HepG2 (cell line): Measurements from ENCODE around the gene SLC15A3. TPM values are rescaled to one million over a fixed set of nuclear protein-coding genes. Genes with fewer than 3 reads are reported as not detected.

Experiments used
- ATAC-seq: fragments of 200-7000 bp; cut with Tn5 transposase; 3 replicates; pipeline ENCODE4 v1.9.1; 2020; ENCODE audit warnings: mild to moderate bottlenecking, moderate library complexity
- BruUV-seq: library from RNA; stranded (reverse); fragments of 400-500 nt; replicated peaks from 2 replicates; lab custom pipeline; 2021; lab: Mats Ljungman, UMichigan
- CTCF ChIA-PET: fragments of 300-600 bp; formaldehyde crosslinking; extraction: SDS; loops from one replicate; lab custom pipeline; 2021; ENCODE audit warnings: low total read pairs, inconsistent platforms, low intra/inter-chr PET ratio; lab: Yijun Ruan, JAX
- POLR2A ChIA-PET: fragments of 350-600 bp; sonication (Branson Sonifier 250); formaldehyde crosslinking; loops from one replicate; lab custom pipeline; 2020; ENCODE audit warnings: antibody characterized with exemption, inconsistent platforms; lab: Yijun Ruan, JAX
- DNase-seq: peaks from one replicate; pipeline ENCODE4 v3.0.0-alpha.2; 2015; ENCODE audit warnings: low spot score
- FAIRE-seq: peaks from 3 replicates; lab custom pipeline; 2011; peaks lifted over from hg19 to GRCh38; lab: Jason Lieb, UNC
- H2AFZ ChIP-seq: one replicate; pipeline ENCODE4 v1.6.1; 2011; ENCODE audit warnings: low read length, inconsistent platforms
- H3K27ac ChIP-seq: fragments of 300-600 bp; 3 replicates; pipeline ENCODE4 v1.8.0; 2011; ENCODE audit warnings: mixed run types, mild to moderate bottlenecking, mixed read lengths, low read length, inconsistent platforms; ENCODE audit not compliant: insufficient read depth; ENCODE audit errors: extremely low read length
- H3K27me3 ChIP-seq, 2 experiments: fragments of 200-600 bp in 1 of 2; 2 replicates in 1 of 2; 3 replicates in 1 of 2; pipeline versions ENCODE4 v1.6.0 to v1.8.0; 2011; ENCODE audit warnings: low read length in 2 of 2, mild to moderate bottlenecking in 2 of 2, moderate library complexity in 2 of 2, inconsistent platforms in 1 of 2; ENCODE audit not compliant: insufficient read depth in 2 of 2, control insufficient read depth in 1 of 2
- H3K36me3 ChIP-seq, 2 experiments: fragments of 200-600 bp in 1 of 2; replicated peaks in 1 of 2; 2 replicates in 1 of 2; 3 replicates in 1 of 2; pipeline versions ENCODE4 v1.5.1 to v1.8.0; 2011; ENCODE audit warnings: low read length in 2 of 2, inconsistent platforms in 1 of 2; ENCODE audit not compliant: insufficient read depth in 2 of 2, control insufficient read depth in 1 of 2
- H3K4me1 ChIP-seq: 2 replicates; pipeline ENCODE4 v1.5.1; 2012; ENCODE audit warnings: low read length, inconsistent platforms; ENCODE audit not compliant: insufficient read depth
- H3K4me2 ChIP-seq: 2 replicates; pipeline ENCODE4 v1.6.0; 2011; ENCODE audit warnings: low read depth, low read length, inconsistent platforms
- H3K4me3 ChIP-seq, 3 experiments: fragments of 200-600 bp in 1 of 3; sonication (generic), shearing (Covaris generic) in 1 of 3; replicated peaks in 1 of 3; 2 replicates each; pipeline ENCODE4 v1.5.1; 2011 to 2016; ENCODE audit warnings: low read length in 3 of 3, inconsistent platforms in 2 of 3, low read depth in 2 of 3, mild to moderate bottlenecking in 2 of 3, control low read depth in 1 of 3, mixed read lengths in 1 of 3; ENCODE audit not compliant: insufficient read depth in 1 of 3
- H3K79me2 ChIP-seq: one replicate; pipeline ENCODE4 v1.6.1; 2011; ENCODE audit warnings: low read length, inconsistent platforms; ENCODE audit not compliant: insufficient read depth
- H3K9ac ChIP-seq: 2 replicates; pipeline ENCODE4 v1.6.0; 2011; ENCODE audit warnings: mild to moderate bottlenecking, low read depth, low read length, inconsistent platforms; ENCODE audit not compliant: insufficient read depth
- H3K9me3 ChIP-seq: 2 replicates; pipeline ENCODE4 v1.5.1; 2012; ENCODE audit warnings: mild to moderate bottlenecking, low read length
- H4K20me1 ChIP-seq: 2 replicates; pipeline ENCODE4 v1.6.0; 2011; ENCODE audit warnings: inconsistent platforms, mild to moderate bottlenecking, low read length, moderate library complexity; ENCODE audit not compliant: insufficient read depth
- ARNT ChIP-seq: fragments of 450-650 bp; IDR thresholded peaks from 2 replicates; pipeline ENCODE4 v1.6.1; 2017
- PCBP1 ChIP-seq: fragments of 200-400 bp; formaldehyde crosslinking; IDR thresholded peaks from 2 replicates; pipeline ENCODE4 v1.6.1; 2017; ENCODE audit warnings: mild to moderate bottlenecking, low read depth, low read length, borderline replicate concordance
- ZNF775 ChIP-seq: sonication (generic); formaldehyde crosslinking; IDR thresholded peaks from 2 replicates; pipeline ENCODE4 v1.4.0; 2020; ENCODE audit warnings: missing genetic modification reagents, mild to moderate bottlenecking, moderate library complexity, borderline replicate concordance
- WGBS: methylation state at CpG from one replicate; pipeline ENCODE4 v1.1.6; 2017; ENCODE audit warnings: low lambda C conversion rate; 5-methylcytosine and 5-hydroxymethylcytosine counted together
- in situ Hi-C: cut with HindIII; loops from 2 replicates; pipeline ENCODE4 v1.10.0; 2017; ENCODE audit warnings: low pct_unique_long_range_greater_than_20kb; ENCODE audit not compliant: extremely low pct_ligation_motif_present
- intact Hi-C: fragments of 100-400 bp; cut with micrococcal nuclease; formaldehyde crosslinking; loops from one replicate; pipeline ENCODE4 v1.10.0; 2022; ENCODE audit not compliant: unreplicated experiment
- polyA plus RNA-seq, 8 experiments: library from polyadenylated mRNA; depleted of rRNA in 3 of 8; stranded (reverse) in 7 of 8; unstranded in 1 of 8; fragments of >200 nt; fragmentation: Illumina TruSeq in 4 of 8; extraction: Trizol in 4 of 8; gene quantifications; 2 replicates each; pipeline versions ENCODE4 v1.2.1 to v1.2.3, GENCODE V29; 2011 to 2016; ENCODE audit warnings: low read depth in 4 of 8, missing spikeins in 1 of 8, mixed read lengths in 1 of 8; ENCODE audit not compliant: insufficient read depth in 1 of 8
- total RNA-seq, 5 experiments: library from RNA; depleted of rRNA; stranded (reverse); fragments of >200 nt; fragmentation: Illumina TruSeq; extraction: Trizol; gene quantifications; 2 replicates each; pipeline ENCODE4 v1.2.3, GENCODE V29; 2016; ENCODE audit warnings: low read depth in 1 of 5
- TF ChIP-seq, protein P1 (sequence below): sonication (generic); formaldehyde crosslinking; IDR thresholded peaks from 2 replicates; pipeline ENCODE4 v1.9.0; 2022; ENCODE audit warnings: missing genetic modification reagents, mild to moderate bottlenecking, borderline replicate concordance

Gene SLC15A3
- total and polyA plus RNA-seq, 2 of the 13 experiments (the other 11 are each of a cell fraction or from before 2014, with no cell fraction given), result 0.45 to 0.77 TPM

DNA sequence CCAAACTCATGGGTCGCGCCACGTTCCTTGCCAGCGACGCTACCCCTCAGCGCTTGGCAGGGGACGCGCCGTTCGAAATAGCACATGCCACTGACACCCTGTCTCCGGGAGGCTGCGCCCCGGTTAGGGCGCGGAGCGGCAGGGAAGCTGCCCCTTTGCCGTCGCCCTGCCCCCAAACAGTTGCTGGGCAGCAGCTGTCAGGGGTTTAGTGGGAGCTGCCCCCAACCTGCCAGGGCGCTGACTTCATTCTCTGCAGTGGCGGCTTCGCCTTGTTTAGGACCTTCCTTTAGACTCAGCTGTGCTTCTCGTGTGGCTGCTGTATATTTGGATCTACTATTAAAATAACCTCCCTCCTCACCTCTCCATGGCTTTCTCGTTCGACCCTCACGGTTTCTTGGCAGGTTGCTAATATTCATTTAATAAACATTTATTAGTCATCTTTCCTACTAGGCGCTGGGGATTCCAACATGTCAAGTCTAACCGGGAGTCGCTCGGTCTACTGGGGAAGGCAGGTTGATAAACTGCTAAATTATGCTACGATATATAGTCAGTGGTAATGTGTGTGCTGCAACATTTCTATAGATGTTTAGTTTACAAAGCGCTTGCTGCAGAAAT lies 37.2 kb downstream of the SLC15A3 start:
- DNase-seq, result no peak
- H3K79me2 ChIP-seq, result no peaks in the 10 kb centered on the region
- intact Hi-C loops, result no loop called here
- no TSS peak for BruUV-seq
- ChIA-PET POLR2A (interaction anchor here (1.0 to 1.5 kb wide), 3 partner anchors 9 to 25 kb away, joined by 4 to 5 read pairs (median 4); partner anchors contain the start of gene TMEM132A), CTCF (no interaction called here)
- FAIRE-seq, result no peak
- H3K9me3 ChIP-seq, result no peaks in the 10 kb centered on the region
- in situ Hi-C loops, result no loop called here
- peak overlapping the region; percentile 64 for H3K4me2 ChIP-seq
- H2AFZ ChIP-seq, result no peak overlapping the region
- TF ChIP-seq ZNF775 (CRISPR knock-in tag) (no peak), ARNT (no peak), PCBP1 (no peak)
- TF ChIP-seq, protein P1, sequence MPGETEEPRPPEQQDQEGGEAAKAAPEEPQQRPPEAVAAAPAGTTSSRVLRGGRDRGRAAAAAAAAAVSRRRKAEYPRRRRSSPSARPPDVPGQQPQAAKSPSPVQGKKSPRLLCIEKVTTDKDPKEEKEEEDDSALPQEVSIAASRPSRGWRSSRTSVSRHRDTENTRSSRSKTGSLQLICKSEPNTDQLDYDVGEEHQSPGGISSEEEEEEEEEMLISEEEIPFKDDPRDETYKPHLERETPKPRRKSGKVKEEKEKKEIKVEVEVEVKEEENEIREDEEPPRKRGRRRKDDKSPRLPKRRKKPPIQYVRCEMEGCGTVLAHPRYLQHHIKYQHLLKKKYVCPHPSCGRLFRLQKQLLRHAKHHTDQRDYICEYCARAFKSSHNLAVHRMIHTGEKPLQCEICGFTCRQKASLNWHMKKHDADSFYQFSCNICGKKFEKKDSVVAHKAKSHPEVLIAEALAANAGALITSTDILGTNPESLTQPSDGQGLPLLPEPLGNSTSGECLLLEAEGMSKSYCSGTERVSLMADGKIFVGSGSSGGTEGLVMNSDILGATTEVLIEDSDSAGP (CRISPR knock-in tag), result 0 out of 2 replicates have a peak, but pooled peaks have one; percentile 3
- TF ChIP-seq, all 625 proteins: peak for 1
- no peak for ATAC-seq
- Histone ChIP-seq H3K27me3 (no peaks in the 10 kb centered on the region), H3K4me3 (peak overlapping the region in 2 of 3 experiments; percentile 53 to 62; a peak in 2 of 6 replicates), H3K27ac (no peak overlapping the region), H3K4me1 (peaks cover 27% of the 10 kb centered on the region), H3K9ac (peak overlapping the region; percentile 62), H3K36me3 (peaks cover 0 to 2% of the 10 kb centered on the region in 2 experiments; a peak in 1 of 5 replicates), H4K20me1 (no peaks in the 10 kb centered on the region)
- 94% methylated on average over 18 of the region's 31 CpGs for WGBS
